T-helper 22 cell (primary cell): Measurements from ENCODE around the gene GPR39.

Experiments
- DNase-seq: peaks from one replicate; pipeline ENCODE4 v3.0.0-alpha.2; 2020; ENCODE audit warnings: low read depth

Gene GPR39

GRCh38 chr2:132671151-132671835 is 254.7 kb downstream of the GPR39 start:
- DNase-seq: no peak

DNA sequence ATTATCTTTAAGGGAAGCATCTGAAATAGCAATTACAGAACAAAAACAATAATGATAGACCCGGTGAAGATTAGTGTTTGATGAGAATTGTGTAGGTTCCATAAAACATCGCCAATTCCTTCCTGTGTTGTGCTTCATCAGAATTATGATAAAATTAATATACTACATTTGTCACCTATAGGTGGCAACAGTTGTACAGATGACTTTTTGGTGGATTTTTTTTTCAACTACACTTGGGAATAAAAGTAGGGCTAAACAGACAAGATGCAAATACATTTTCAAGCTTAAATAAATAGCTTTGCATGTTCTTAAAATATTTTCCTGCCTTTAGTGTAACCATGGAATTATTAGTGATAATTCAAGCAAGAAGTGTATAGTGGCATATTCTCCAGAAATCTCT is 260.4 kb downstream of the GPR39 start:
- no peak for DNase-seq

DNA sequence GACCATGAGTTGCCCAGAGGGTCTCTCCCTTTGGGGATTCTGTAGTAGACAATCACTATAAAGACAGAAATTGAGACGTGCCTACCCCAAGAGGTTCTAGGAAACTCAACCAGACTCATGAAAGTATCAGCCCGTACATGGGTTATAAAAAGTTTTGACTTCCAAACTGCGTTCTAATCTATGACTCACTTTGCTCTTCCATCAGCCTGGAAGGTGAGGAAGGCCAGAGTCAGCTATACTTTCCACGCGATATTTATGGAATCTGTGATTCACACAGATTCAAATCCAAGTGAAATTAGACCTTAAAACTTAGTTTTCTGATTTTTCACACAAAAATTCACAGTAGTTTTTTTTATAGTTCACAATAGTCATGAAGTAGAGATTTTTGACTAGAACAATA is 261.1 kb downstream of the GPR39 start:
- no peak for DNase-seq

GRCh38 chr2:132678483-132678882 is 261.9 kb downstream of the GPR39 start:
- DNase-seq: no peak

DNA sequence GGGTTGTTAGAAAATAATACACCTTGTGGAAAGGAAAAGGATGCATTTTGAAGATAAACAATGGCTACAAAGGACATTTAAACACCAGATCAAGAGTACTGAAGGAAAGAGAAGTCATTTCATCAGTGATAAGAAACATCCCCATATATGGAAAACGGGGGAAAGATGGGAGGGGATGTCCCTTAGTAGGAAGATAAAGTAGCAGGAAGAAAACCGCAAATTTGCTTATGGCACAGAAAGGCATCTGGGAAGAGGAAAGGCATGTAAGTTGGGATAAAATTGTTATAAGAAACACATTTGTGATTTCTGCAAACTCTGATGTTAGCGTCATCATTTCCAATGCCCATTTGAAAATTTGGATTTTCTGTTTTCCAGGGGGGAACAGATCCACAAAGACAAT is 263.9 kb downstream of the GPR39 start:
- no peak for DNase-seq

GRCh38 chr2:132681766-132682165 is 265.2 kb downstream of the GPR39 start:
- no peak for DNase-seq

DNA sequence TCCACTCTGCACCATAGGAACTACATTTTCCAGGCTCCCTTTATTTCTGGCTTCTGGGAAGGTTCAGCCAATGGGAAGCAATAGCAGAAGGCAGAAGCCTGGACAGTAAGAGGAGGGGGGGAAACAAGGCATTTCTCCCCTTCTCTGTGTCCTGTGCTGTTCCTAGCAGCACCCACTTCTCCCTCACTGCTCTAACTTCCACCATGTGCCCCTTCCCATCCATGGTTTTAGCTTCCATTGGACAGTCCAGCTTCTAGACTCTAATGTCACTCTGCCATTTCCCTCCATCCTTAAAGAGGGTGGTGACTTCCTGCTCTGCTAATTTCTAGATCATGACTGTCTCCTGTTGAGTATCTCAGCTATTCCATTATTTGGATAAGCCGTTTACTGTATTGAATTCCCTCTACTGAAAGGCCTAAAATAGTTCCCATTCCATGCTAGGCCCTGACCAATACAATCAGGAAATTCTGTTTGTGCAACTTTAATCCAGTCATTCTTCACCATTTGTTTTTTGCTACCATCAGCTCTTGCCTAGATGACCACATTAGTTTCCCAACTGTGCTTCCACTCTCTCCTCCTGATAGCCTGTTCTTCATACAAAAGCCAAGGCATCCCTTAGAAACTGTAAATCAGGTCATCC is 274.2 kb downstream of the GPR39 start:
- DNase-seq: no peak

GRCh38 chr2:132691556-132691955 is 275.0 kb downstream of the GPR39 start:
- DNase-seq: no peak

GRCh38 chr2:132692816-132693215 is 276.2 kb downstream of the GPR39 start:
- no peak for DNase-seq
